Measurements from ENCODE around the gene MUS81. TPM values are rescaled to one million over a fixed set of nuclear protein-coding genes. Genes with fewer than 3 reads are reported as not detected.
A peak's percentile ranks its signal among the peaks of the same experiment; 100 is the strongest.

Gene MUS81
- total RNA-seq, 2 donors from 2014 or later: 23.4 to 26.3 TPM

DNA sequence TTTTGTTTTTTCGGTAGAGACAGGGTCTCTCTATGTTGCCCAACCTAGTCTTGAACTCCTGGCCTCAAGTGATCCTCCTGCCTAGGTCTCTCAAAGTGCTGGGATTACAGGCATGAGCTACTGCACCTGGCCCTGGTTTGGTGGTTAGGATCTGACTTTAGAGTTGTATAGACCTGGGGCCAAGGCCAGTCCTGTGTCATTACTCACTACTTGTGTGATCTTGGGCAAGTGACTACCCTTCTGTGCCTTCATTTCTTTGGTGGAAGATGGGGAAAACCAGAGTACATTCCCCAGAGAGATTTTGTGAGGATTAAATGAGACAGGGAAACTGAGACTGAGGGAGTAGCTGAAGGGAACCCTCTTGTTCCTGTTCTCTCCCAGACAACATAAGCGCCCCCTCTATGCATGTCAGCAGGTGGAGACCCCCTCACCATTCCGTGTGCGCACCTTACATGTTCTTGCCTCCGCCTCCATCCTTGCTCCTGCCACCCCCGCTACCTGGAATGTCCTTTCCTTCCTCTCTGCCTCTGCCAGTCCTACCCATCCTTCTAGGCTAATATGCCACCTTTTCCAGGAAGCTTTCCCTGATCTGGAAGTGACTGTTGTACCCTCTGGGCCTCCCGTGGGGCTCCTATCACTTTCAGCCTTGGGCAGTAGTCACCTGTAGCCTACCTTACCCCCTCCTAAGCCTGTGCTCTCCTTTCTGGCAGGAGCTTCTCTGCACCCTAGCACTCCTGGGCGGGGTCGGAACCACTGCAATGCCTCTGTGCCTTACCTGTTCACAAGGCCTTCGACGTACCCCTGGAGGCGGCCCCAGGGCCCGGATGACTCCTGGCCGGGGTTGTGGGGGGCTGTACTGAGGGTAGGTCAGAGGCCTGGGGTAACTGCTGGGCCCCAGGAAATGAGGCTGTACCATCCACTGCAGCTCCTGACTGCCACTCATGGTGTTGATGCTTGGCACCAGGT lies 36.1 kb downstream of the MUS81 start:
- DNase-seq (ENCODE audit: low spot score): no peak
- no peaks in the 10 kb centered on the region for H3K27me3 ChIP-seq
- H3K36me3 ChIP-seq: no peaks in the 10 kb centered on the region
- H3K4me3 ChIP-seq: no peak overlapping the region
- H3K4me1 ChIP-seq: peaks cover 0 to 48% of the 10 kb centered on the region in 2 donors
- TF ChIP-seq, protein P1, sequence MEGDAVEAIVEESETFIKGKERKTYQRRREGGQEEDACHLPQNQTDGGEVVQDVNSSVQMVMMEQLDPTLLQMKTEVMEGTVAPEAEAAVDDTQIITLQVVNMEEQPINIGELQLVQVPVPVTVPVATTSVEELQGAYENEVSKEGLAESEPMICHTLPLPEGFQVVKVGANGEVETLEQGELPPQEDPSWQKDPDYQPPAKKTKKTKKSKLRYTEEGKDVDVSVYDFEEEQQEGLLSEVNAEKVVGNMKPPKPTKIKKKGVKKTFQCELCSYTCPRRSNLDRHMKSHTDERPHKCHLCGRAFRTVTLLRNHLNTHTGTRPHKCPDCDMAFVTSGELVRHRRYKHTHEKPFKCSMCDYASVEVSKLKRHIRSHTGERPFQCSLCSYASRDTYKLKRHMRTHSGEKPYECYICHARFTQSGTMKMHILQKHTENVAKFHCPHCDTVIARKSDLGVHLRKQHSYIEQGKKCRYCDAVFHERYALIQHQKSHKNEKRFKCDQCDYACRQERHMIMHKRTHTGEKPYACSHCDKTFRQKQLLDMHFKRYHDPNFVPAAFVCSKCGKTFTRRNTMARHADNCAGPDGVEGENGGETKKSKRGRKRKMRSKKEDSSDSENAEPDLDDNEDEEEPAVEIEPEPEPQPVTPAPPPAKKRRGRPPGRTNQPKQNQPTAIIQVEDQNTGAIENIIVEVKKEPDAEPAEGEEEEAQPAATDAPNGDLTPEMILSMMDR (IDR thresholded peaks at IDR 0.05): no peak
- H3K9me3 ChIP-seq: no peaks in the 10 kb centered on the region
- no peak overlapping the region for H3K27ac ChIP-seq

DNA sequence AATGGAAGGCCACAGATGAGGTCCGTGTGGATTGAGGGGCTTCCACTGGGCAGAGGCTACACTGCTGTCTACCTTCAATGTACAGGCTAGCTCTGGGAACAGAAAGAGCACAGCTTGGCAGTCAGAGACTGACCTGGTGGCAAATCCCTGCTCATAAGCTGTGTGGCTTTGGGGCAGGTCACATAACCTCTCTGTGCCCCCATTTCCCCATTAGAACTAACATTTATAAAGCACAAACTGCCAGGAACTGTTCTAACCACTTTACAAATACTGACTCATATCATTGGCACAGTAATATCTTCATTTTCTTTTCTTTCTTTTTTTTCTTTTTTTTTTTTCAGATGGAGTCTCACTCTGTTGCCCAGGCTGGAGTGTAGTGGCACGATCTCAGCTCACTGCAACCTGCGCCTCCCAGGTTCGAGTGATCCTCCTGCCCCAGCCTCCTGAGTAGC lies 36.8 kb downstream of the MUS81 start:
- Histone ChIP-seq H3K4me1 (peaks cover 0 to 40% of the 10 kb centered on the region in 2 donors), H3K36me3 (no peaks in the 10 kb centered on the region), H3K4me3 (no peak overlapping the region), H3K9me3 (no peaks in the 10 kb centered on the region), H3K27me3 (no peaks in the 10 kb centered on the region), H3K27ac (no peak overlapping the region)
- TF ChIP-seq, protein P1 (IDR thresholded peaks at IDR 0.05): no peak
- DNase-seq (ENCODE audit: low spot score): no peak

DNA sequence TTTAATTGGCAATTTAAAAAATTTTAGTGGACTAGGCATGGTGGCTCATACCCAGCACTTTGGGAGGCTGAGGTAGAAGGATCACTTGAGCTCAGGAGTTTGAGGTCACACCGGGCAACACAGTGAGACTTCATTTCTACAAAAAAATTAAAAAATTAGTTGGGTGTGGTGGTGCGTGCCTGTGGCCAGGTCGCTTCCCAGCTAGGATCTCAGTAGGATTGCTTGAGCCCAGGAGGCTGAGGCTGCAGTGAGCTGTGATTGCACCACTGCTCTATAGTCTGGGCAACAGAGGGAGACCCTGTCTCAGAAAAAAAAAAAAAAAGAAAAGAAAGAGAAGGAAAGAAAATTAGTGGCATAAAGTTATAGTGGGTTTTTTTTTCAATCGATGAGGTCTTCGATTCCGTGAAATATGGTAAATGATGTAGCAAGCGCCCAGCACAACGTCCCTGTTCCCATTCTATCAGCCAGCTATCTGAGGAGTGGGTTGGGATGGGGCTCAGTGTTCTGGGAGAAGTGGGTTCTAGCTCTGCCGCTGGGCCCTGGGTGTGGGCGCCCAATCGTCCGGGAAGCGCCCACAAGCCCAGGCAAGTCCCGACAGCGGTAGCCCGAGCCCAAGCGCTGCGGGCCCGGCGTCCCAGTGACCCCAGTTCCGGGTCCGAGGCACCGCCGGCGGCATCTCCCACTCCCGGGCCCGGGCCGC lies 38.6 kb downstream of the MUS81 start:
- H3K9me3 ChIP-seq: no peaks in the 10 kb centered on the region
- peak overlapping the region in 1 of 2 donors; percentile 62 for H3K27ac ChIP-seq
- DNase-seq (ENCODE audit: low spot score): no peak

DNA sequence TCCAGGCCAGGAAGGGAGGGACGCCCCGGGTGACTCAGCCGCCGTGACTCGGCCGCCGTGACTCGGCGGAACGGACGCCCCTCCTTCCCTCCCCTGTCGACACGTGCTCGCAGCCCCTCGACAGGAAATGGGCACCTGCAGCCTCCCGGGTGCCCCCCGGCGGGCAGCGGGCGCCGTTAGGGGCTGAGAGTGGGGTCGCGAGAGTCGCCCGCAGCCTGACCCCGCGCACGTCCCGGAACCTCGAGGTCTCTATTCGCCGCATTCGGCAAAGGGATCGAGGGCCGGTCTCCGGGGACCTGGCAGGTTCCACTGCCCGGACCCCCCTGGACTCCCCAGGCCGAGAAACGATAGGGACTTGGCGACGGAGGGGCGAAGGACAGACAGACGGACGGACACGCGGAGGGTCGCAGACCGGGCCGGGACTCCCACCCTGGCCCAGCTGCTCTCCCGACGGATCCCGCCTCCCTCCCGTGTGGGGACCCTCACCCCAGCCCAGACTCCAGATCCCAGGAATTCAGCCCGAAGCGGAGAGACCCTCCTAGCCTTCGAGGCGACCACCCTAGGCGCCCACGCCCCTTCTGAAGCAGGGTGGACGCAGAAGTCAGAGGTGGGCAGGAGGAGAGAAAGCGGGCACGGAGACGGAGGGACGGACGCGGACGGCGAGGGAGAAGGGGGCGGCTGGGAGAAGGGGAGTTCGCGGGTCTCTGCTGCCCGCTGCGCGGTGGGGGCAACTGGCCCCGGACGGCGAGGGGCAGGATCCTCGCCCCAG lies 39.3 kb downstream of the MUS81 start:
- Histone ChIP-seq H3K4me1 (peaks cover 0 to 16% of the 10 kb centered on the region in 2 donors), H3K36me3 (no peaks in the 10 kb centered on the region), H3K9me3 (no peaks in the 10 kb centered on the region), H3K27me3 (no peaks in the 10 kb centered on the region), H3K27ac (peak overlapping the region; percentile 62 to 72), H3K4me3 (peak overlapping the region; percentile 53 to 59)
- peak; percentile 82 for DNase-seq (ENCODE audit: low spot score)
- TF ChIP-seq, protein P1 (IDR thresholded peaks at IDR 0.05): no peak

More for the DNA sequence above, 38.6 kb downstream of the MUS81 start:
- Histone ChIP-seq H3K4me1 (peaks cover 0 to 23% of the 10 kb centered on the region in 2 donors), H3K4me3 (peak overlapping the region; percentile 53 to 59), H3K36me3 (no peaks in the 10 kb centered on the region), H3K27me3 (no peaks in the 10 kb centered on the region)
- TF ChIP-seq, protein P1 (IDR thresholded peaks at IDR 0.05): no peak

DNA sequence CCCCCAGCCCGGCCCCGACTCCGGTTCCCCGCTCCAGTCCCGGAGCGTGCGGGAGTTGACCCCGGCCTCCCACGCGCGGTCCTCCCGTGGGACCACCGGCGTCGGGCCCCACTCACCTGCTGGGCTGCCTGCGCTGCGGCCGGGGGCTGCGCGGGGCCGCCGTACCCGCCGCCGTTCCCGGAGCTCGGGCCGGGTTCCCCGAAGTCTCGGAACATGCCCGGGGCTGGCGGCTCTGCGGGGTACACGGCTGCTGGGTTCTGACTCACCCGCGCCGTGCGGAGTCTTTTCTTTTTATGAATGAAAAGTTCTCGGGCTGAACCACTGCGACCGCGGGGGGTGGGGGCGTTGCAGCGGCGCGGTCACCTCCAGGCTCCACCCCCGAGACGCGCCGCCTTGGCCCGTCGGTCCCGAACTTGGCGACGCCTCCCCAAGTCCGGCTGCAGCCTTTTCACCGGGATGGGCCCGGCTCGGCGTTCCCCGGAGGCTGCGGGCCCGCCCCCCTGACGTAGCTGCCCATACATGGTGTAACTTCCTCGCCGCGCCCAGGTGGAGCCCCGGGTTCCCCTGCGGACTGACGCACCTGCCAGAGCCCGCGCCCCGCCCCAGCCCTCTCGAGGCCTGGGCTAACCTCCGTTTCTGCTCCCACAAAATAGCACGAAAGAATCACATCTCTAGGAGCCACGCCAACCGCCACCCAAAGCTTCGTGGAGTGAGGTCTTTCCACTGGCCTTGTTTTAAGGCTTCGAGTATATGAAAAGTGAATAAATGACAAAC lies 40.1 kb downstream of the MUS81 start, which contains the start of gene FOSL1:
FOSL1 (minus strand) TSS at position 264 of the 774 bp plus-strand sequence; CDS start at position 215, 49 bp downstream.
- no peaks in the 10 kb centered on the region for H3K9me3 ChIP-seq
- TF ChIP-seq, protein P1 (IDR thresholded peaks at IDR 0.05): no peak
- no peaks in the 10 kb centered on the region for H3K27me3 ChIP-seq
- peaks cover 0 to 14% of the 10 kb centered on the region in 2 donors for H3K4me1 ChIP-seq
- peak; percentile 94 for DNase-seq (ENCODE audit: low spot score)
- peak within 1 kb of the TSS; percentile 62 to 72 for H3K27ac ChIP-seq
- no peaks in the 10 kb centered on the region for H3K36me3 ChIP-seq
- peak within 1 kb of the TSS; percentile 53 to 59 for H3K4me3 ChIP-seq
